ENCODE measurements around the gene FRMD4A. TPM values are rescaled to one million over a fixed set of nuclear protein-coding genes. Genes with fewer than 3 reads are reported as not detected.
"Not testable (repeated sequence)": the region's sequence is repeated elsewhere in the genome, so short reads cannot be mapped to it uniquely, and the experiment has no call there.

FRMD4A gene
- total and polyA plus RNA-seq, 5 donors from 2014 or later = 0.34 to 2.4 (median 0.54) TPM

DNA sequence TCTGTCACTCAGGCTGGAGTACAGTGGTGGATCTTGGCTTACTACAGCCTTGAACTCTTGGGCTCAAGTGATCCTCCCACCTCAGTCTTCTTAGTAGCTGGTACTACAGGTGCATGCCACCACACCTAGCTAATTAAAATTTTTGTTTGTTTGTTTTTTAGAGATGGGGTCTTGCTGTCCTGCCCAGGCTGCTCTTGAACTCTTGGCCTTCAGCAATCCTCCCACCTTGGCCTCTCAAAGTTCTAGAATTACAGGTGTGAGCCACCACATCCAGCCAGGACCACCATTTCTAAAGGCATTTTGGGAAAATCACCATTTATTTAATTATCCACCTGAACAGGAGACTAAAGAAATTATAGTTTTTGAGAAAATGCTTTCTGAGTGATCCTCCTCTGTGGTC lies 491.7 kb downstream of the FRMD4A start:
- H3K9me3 ChIP-seq (ENCODE audit: control insufficient read depth in 2 of 2, low read length in 2 of 2) = peaks cover 5 to 6% of the 10 kb centered on the region in 2 experiments
- Mint-ChIP-seq H3K4me3 (no peak overlapping the region), H3K27ac (no peak overlapping the region), H3K9me3 (peaks cover 0 to 11% (median 0%) of the 10 kb centered on the region in 7 donors), H3K27me3 (no peaks in the 10 kb centered on the region), H3K36me3 (peaks cover 6% of the 10 kb centered on the region), H3K4me1 (peaks cover 0 to 3% (median 0%) of the 10 kb centered on the region in 4 donors)
- H3K4me1 ChIP-seq (ENCODE audit: control insufficient read depth, insufficient read depth, low read length, poor library complexity, severe bottlenecking) = no peaks in the 10 kb centered on the region
- no peak overlapping the region for H3K4me3 ChIP-seq (ENCODE audit: low read depth, low read length)
- H3K36me3 ChIP-seq (ENCODE audit: control insufficient read depth, insufficient read depth, low read length) = no peaks in the 10 kb centered on the region
- peaks cover 2% of the 10 kb centered on the region for H3K27me3 ChIP-seq (ENCODE audit: control insufficient read depth, insufficient read depth, low read length)
- DNase-seq (no peak), ATAC-seq (ENCODE audit: low read depth in 2 of 2) (no peak)
- H3K27ac ChIP-seq (ENCODE audit: insufficient read depth, low read length, poor library complexity, severe bottlenecking) = no peak overlapping the region

DNA sequence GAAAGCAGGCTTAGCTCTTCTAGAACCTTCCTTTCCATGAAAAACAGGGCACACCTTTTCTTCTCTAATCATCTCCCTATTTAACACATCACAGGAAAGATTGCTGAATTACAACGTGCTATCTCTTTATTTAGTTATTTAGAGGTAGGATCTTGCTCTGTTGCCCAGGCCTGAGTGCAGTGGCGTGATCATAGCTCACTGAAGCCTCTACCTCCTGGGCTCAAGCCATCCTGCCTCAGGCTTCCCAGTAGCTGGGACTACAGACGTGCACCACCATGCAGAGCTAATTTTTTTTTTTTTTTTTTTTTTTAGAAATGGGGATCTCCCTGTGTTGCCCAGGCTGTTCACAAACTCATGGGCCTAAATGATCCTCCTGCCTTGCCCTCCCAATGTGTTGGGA lies 492.8 kb downstream of the FRMD4A start:
- no peaks in the 10 kb centered on the region for H3K27me3 Mint-ChIP-seq
- no peak for ATAC-seq (ENCODE audit: low read depth in 2 of 2)
- no peaks in the 10 kb centered on the region for H3K36me3 ChIP-seq (ENCODE audit: control insufficient read depth, insufficient read depth, low read length)
- peaks cover 0 to 3% (median 0%) of the 10 kb centered on the region in 4 donors for H3K4me1 Mint-ChIP-seq
- peaks cover 5 to 6% of the 10 kb centered on the region in 2 experiments for H3K9me3 ChIP-seq (ENCODE audit: control insufficient read depth in 2 of 2, low read length in 2 of 2)
- no peak overlapping the region for H3K4me3 Mint-ChIP-seq
- peaks cover 0 to 11% (median 0%) of the 10 kb centered on the region in 7 donors for H3K9me3 Mint-ChIP-seq
- peak overlapping the region; percentile 8 to 81 (median 43) for H3K27ac Mint-ChIP-seq
- peaks cover 6% of the 10 kb centered on the region for H3K36me3 Mint-ChIP-seq
- H3K27me3 ChIP-seq (ENCODE audit: control insufficient read depth, insufficient read depth, low read length) = peaks cover 2% of the 10 kb centered on the region
- no peaks in the 10 kb centered on the region for H3K4me1 ChIP-seq (ENCODE audit: control insufficient read depth, insufficient read depth, low read length, poor library complexity, severe bottlenecking)
- H3K4me3 ChIP-seq (ENCODE audit: low read depth, low read length) = no peak overlapping the region
- no peak overlapping the region for H3K27ac ChIP-seq (ENCODE audit: insufficient read depth, low read length, poor library complexity, severe bottlenecking)
- no peak for DNase-seq

DNA sequence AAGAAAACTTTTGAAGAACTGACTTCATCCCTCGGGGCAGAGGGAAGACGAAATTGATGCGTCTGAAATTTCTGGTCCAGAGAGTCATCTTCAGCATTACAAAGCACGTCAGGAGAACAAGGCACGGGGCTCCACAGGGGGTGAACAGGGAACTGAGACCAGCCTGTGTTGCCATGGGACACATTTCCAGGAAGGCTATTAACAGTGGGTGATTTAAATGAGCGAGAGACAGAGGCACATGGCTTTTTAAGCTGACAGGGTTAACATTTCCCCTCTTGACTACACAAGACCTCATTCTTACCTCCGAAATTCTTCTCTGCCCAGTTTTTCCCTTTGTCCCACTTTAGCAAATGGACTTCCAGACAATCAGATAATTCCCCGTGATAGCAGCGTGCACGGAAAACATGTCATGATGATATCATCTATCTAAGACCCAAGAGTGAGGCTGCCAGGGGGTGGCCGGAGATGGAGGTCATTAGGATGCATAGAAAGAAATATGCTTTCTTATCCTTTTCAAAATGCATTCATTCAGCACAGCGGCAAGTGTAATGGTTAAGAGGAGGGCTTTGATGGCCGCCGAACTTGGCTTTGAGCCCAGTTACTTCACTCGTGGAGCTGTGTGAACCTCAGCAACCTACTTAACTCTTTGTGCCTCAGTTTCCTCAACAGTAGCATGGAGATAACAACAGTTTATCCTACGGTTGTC lies 496.0 kb downstream of the FRMD4A start:
- H3K36me3 Mint-ChIP-seq = no peaks in the 10 kb centered on the region
- H3K4me1 ChIP-seq (ENCODE audit: control insufficient read depth, insufficient read depth, low read length, poor library complexity, severe bottlenecking) = no peaks in the 10 kb centered on the region
- no peak overlapping the region for H3K4me3 Mint-ChIP-seq
- H3K9me3 ChIP-seq (ENCODE audit: control insufficient read depth in 2 of 2, low read length in 2 of 2) = no peaks in the 10 kb centered on the region
- peaks cover 0 to 12% (median 5%) of the 10 kb centered on the region in 4 donors for H3K4me1 Mint-ChIP-seq
- no peak overlapping the region for H3K27ac ChIP-seq (ENCODE audit: insufficient read depth, low read length, poor library complexity, severe bottlenecking)
- DNase-seq (no peak), ATAC-seq (ENCODE audit: low read depth in 2 of 2) (no peak)
- no peaks in the 10 kb centered on the region for H3K9me3 Mint-ChIP-seq
- no peak overlapping the region for H3K4me3 ChIP-seq (ENCODE audit: low read depth, low read length)
- H3K27me3 ChIP-seq (ENCODE audit: control insufficient read depth, insufficient read depth, low read length) = no peaks in the 10 kb centered on the region
- no peaks in the 10 kb centered on the region for H3K27me3 Mint-ChIP-seq
- no peak overlapping the region for H3K27ac Mint-ChIP-seq
- H3K36me3 ChIP-seq (ENCODE audit: control insufficient read depth, insufficient read depth, low read length) = no peaks in the 10 kb centered on the region

DNA sequence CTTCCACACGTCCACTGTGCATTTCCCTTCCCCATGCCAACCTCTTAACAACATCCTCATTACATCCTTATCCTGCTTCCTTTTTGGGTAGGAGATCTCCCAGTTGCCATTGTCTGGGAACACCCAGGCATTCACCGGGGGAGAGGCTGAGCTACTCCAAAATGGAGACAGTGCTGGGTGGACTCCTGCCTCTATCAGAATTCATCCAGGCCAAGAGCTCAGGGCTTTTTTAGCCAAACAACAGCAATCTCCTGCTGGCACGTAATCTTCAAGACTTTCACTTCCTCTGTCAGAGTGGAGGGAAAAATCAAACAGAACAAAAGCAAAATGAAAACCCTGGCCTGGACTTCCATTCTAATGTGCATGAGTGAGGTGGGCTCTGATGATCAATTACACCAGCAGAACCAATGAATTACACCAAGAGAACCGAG lies 499.0 kb downstream of the FRMD4A start:
- DNase-seq (no peak), ATAC-seq (ENCODE audit: low read depth in 2 of 2) (no peak)
- no peak overlapping the region for H3K4me3 ChIP-seq (ENCODE audit: low read depth, low read length)
- peaks cover 0 to 3% (median 0%) of the 10 kb centered on the region in 7 donors for H3K9me3 Mint-ChIP-seq
- no peaks in the 10 kb centered on the region for H3K27me3 ChIP-seq (ENCODE audit: control insufficient read depth, insufficient read depth, low read length)
- no peaks in the 10 kb centered on the region for H3K36me3 Mint-ChIP-seq
- no peaks in the 10 kb centered on the region for H3K36me3 ChIP-seq (ENCODE audit: control insufficient read depth, insufficient read depth, low read length)
- H3K27me3 Mint-ChIP-seq = peaks cover 6% of the 10 kb centered on the region
- no peak overlapping the region for H3K27ac ChIP-seq (ENCODE audit: insufficient read depth, low read length, poor library complexity, severe bottlenecking)
- no peaks in the 10 kb centered on the region for H3K4me1 ChIP-seq (ENCODE audit: control insufficient read depth, insufficient read depth, low read length, poor library complexity, severe bottlenecking)
- no peaks in the 10 kb centered on the region for H3K9me3 ChIP-seq (ENCODE audit: control insufficient read depth in 2 of 2, low read length in 2 of 2)
- peaks cover 0 to 9% (median 5%) of the 10 kb centered on the region in 4 donors for H3K4me1 Mint-ChIP-seq
- H3K27ac Mint-ChIP-seq = peak overlapping the region in 2 of 3 donors; percentile 3 to 42
- H3K4me3 Mint-ChIP-seq = no peak overlapping the region

DNA sequence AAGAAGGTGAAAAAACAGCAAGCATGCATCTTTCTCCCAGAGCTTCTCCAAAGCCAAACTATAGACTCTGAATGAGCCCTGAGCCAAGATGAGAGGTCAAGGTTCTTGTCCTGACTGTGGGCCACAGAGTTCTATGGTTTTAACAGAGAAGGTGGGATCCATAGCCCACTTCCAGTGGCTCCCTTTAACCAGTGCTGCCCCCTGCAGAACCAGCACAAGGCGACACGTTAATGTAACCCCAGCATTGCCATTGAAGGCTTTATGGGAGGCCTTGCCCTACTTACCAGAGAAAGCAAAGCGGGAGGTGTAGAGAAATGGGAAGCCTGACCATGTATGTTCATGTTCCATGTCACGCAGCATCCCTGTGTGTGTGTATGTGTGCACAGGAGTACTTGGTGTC lies 500.3 kb downstream of the FRMD4A start:
- peaks cover 6% of the 10 kb centered on the region for H3K27me3 Mint-ChIP-seq
- no peak overlapping the region for H3K27ac Mint-ChIP-seq
- ATAC-seq (ENCODE audit: low read depth in 2 of 2) = no peak

DNA sequence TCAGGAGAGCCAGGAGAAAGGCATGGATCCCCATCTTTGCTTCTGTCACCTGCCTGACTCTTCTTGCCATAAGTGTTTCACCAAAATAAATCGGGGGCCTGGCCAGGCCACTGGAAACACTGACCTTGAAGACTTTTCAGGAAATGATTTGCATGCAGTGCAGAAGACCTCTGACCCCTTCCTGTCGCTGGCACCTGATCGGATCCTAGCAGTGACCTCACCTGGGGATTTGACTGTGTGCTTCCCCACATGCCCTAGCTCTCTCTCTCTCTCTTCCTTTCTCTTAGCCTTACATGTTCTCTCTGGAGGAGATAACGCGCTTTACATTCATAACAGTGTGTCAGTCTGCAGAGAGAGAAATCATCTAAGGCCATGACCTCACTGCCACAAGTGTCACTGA lies 500.9 kb downstream of the FRMD4A start:
- Histone ChIP-seq H3K4me1 (ENCODE audit: control insufficient read depth, insufficient read depth, low read length, poor library complexity, severe bottlenecking) (no peaks in the 10 kb centered on the region), H3K27me3 (ENCODE audit: control insufficient read depth, insufficient read depth, low read length) (no peaks in the 10 kb centered on the region), H3K27ac (ENCODE audit: insufficient read depth, low read length, poor library complexity, severe bottlenecking) (no peak overlapping the region), H3K4me3 (ENCODE audit: low read depth, low read length) (no peak overlapping the region), H3K9me3 (ENCODE audit: control insufficient read depth in 2 of 2, low read length in 2 of 2) (no peaks in the 10 kb centered on the region), H3K36me3 (ENCODE audit: control insufficient read depth, insufficient read depth, low read length) (no peaks in the 10 kb centered on the region)
- Mint-ChIP-seq H3K4me1 (peaks cover 0 to 9% (median 6%) of the 10 kb centered on the region in 4 donors), H3K9me3 (peaks cover 0 to 3% (median 0%) of the 10 kb centered on the region in 7 donors), H3K4me3 (no peak overlapping the region), H3K36me3 (no peaks in the 10 kb centered on the region), H3K27ac (peak overlapping the region in 1 of 3 donors; percentile 5), H3K27me3 (peaks cover 6% of the 10 kb centered on the region)
- DNase-seq (no peak), ATAC-seq (ENCODE audit: low read depth in 2 of 2) (no peak)

More for the DNA sequence above, 500.3 kb downstream of the FRMD4A start:
- Histone ChIP-seq H3K27me3 (ENCODE audit: control insufficient read depth, insufficient read depth, low read length) (no peaks in the 10 kb centered on the region), H3K27ac (ENCODE audit: insufficient read depth, low read length, poor library complexity, severe bottlenecking) (no peak overlapping the region), H3K36me3 (ENCODE audit: control insufficient read depth, insufficient read depth, low read length) (no peaks in the 10 kb centered on the region), H3K4me3 (ENCODE audit: low read depth, low read length) (no peak overlapping the region), H3K4me1 (ENCODE audit: control insufficient read depth, insufficient read depth, low read length, poor library complexity, severe bottlenecking) (no peaks in the 10 kb centered on the region), H3K9me3 (ENCODE audit: control insufficient read depth in 2 of 2, low read length in 2 of 2) (no peaks in the 10 kb centered on the region)
- H3K36me3 Mint-ChIP-seq = no peaks in the 10 kb centered on the region
- peaks cover 0 to 9% (median 5%) of the 10 kb centered on the region in 4 donors for H3K4me1 Mint-ChIP-seq
- H3K9me3 Mint-ChIP-seq = peaks cover 0 to 3% (median 0%) of the 10 kb centered on the region in 7 donors
- H3K4me3 Mint-ChIP-seq = no peak overlapping the region
- no peak for DNase-seq

DNA sequence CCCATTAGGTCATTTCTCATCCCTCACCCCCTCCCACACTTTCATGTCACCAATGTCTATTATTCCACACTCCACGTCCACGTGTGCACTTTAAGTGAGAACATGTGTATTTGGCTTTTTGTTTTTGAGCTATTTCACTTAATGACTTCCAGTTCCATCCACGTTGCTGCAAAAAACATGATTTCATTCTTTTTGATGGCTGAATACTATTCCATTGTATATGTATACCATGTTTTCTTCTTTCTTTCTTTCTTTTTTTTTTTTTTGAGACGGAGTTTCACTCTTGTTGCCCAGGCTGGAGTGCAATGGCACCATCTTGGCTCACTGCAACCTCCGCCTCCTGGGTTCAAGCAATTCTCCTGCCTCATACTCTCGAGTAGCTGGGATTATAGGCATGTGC lies 502.4 kb downstream of the FRMD4A start:
- not testable (repeated sequence) for DNase-seq; ATAC-seq (ENCODE audit: low read depth in 2 of 2); H3K4me3 Mint-ChIP-seq; H3K36me3 Mint-ChIP-seq; H3K36me3 ChIP-seq (ENCODE audit: control insufficient read depth, insufficient read depth, low read length); H3K27ac Mint-ChIP-seq; H3K4me3 ChIP-seq (ENCODE audit: low read depth, low read length); H3K9me3 ChIP-seq (ENCODE audit: control insufficient read depth in 2 of 2, low read length in 2 of 2); H3K4me1 Mint-ChIP-seq; H3K27me3 ChIP-seq (ENCODE audit: control insufficient read depth, insufficient read depth, low read length); H3K4me1 ChIP-seq (ENCODE audit: control insufficient read depth, insufficient read depth, low read length, poor library complexity, severe bottlenecking); H3K27ac ChIP-seq (ENCODE audit: insufficient read depth, low read length, poor library complexity, severe bottlenecking); H3K9me3 Mint-ChIP-seq
- H3K27me3 Mint-ChIP-seq = peaks cover 11% of the 10 kb centered on the region
